Ovary (tissue), 9 donors: Measurements from ENCODE around the gene MPDU1. TPM values are rescaled to one million over a fixed set of nuclear protein-coding genes. Genes with fewer than 3 reads are reported as not detected.

Experiments
- DNase-seq, 5 donors: peaks; one replicate each; pipeline ENCODE4 v3.0.0-alpha.2; 2019 to 2020
- H3K27ac ChIP-seq, 2 donors: fragments of 200-600 bp; one replicate each; pipeline versions ENCODE4 v1.5.1 to v1.8.0; 2019 to 2022
- H3K27me3 ChIP-seq: fragments of 200-600 bp; one replicate; pipeline ENCODE4 v1.8.0; 2022
- H3K36me3 ChIP-seq: fragments of 200-600 bp; sonication (generic); one replicate; pipeline ENCODE4 v1.5.1; 2019
- H3K4me1 ChIP-seq: one replicate; pipeline ENCODE4 v1.8.1; 2013; ENCODE audit warnings: mild to moderate bottlenecking, moderate library complexity; ENCODE audit not compliant: insufficient read depth
- H3K4me3 ChIP-seq: fragments of 200-600 bp; sonication (generic); one replicate; pipeline ENCODE4 v1.5.1; 2017
- H3K9me3 ChIP-seq, 2 donors: fragments of 200-600 bp in 1 of 2; sonication (generic) in 1 of 2; one replicate each; pipeline versions ENCODE4 v1.5.1 to v1.8.1; 2013 to 2019; ENCODE audit warnings: mild to moderate bottlenecking in 1 of 2, moderate library complexity in 1 of 2
- EP300 ChIP-seq: sonication (generic); formaldehyde crosslinking; IDR thresholded peaks from one replicate; pipeline ENCODE4 v1.6.1; 2017; ENCODE audit warnings: antibody characterized with exemption
- POLR2A ChIP-seq: fragments of 450-650 bp; IDR thresholded peaks from one replicate; pipeline ENCODE4 v1.6.1; 2017; ENCODE audit warnings: antibody characterized with exemption, mild to moderate bottlenecking, moderate library complexity
- WGBS, 3 donors: extraction: QIAGEN DNeasy Blood & Tissue Kit in 1 of 3; methylation state at CpG; one replicate each; pipeline versions ENCODE4 v1.1.5 to v1.1.7; 2013 to 2017; 5-methylcytosine and 5-hydroxymethylcytosine counted together
- intact Hi-C, 4 donors: fragments of 100-400 bp; cut with DNase I; formaldehyde crosslinking; loops; one replicate each; pipeline versions ENCODE4 v1.11.0 to v1.15.1; 2022 to 2023
- polyA plus RNA-seq, 2 donors: library from polyadenylated mRNA; stranded (reverse); fragments of 200-250 nt in 1 of 2; fragments of 350-450 nt in 1 of 2; fragmentation: Illumina TruSeq in 1 of 2; extraction: RNeasy Lipid Tissue Mini Kit (QIAGEN cat#74804) in 1 of 2; gene quantifications; one replicate each; pipeline ENCODE4 v1.2.3, GENCODE V29; 2013 to 2014
- total RNA-seq, 7 donors: library from RNA; depleted of rRNA in 2 of 7; stranded (reverse); fragments of >200 nt in 2 of 7; fragmentation: NEBNext Ultra II Directional in 3 of 7; extraction: Animal tissue kit (Norgen Biotek cat#: 25700) in 3 of 7; gene quantifications; one replicate each; pipeline versions ENCODE4 v1.1.0 to v1.2.4, GENCODE V29; 2016 to 2023
- TF ChIP-seq, protein P1 (sequence below), 3 donors: fragments of 450-650 bp in 2 of 3; fragments of 200-600 bp in 1 of 3; IDR thresholded peaks; one replicate each; pipeline versions ENCODE4 v1.5.1 to v1.8.0; 2016 to 2022; ENCODE audit warnings: antibody characterized with exemption in 3 of 3, mild to moderate bottlenecking in 1 of 3
- donor health status: DM: no; HTN: no; CAD: no; lungs with moderate emphysema.
- donor health status: DM: no; HTN: no; CAD: no.
- donor health status: Bipolar disorder and iron deficiency.
- donor health status: DM: yes; HTN: yes; CAD: no.
- donor health status: DM: no; HTN: no; CAD: no.
- donor health status: DM: yes; HTN: yes; CAD: no.

Gene MPDU1
- total and polyA plus RNA-seq, 9 donors = 13.0 to 87.9 (median 21.0) TPM

DNA sequence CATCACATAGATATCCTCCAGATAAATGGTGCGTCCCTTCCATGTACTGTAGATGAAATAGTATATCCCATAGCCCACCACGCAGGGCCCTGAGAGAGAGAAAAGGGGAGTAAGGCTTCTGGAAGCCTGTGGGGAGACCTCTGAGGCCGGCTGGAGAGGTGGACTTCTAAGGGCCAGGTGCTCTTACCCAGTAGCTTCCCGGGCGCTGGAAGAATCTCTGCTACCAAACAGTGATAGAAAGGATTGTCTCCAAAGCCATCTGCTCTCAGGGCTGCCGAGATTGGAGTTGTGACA is 43.3 kb downstream of the MPDU1 start:
- peaks cover 8% of the 10 kb centered on the region for H3K4me1 ChIP-seq
- H3K4me3 ChIP-seq = peak overlapping the region; percentile 92
- H3K9me3 ChIP-seq = no peaks in the 10 kb centered on the region
- H3K36me3 ChIP-seq = no peaks in the 10 kb centered on the region
- DNase-seq = no peak
- H3K27ac ChIP-seq = peak overlapping the region; percentile 89 to 97
- TF ChIP-seq POLR2A (no peak), EP300 (no peak)
- TF ChIP-seq, protein P1, sequence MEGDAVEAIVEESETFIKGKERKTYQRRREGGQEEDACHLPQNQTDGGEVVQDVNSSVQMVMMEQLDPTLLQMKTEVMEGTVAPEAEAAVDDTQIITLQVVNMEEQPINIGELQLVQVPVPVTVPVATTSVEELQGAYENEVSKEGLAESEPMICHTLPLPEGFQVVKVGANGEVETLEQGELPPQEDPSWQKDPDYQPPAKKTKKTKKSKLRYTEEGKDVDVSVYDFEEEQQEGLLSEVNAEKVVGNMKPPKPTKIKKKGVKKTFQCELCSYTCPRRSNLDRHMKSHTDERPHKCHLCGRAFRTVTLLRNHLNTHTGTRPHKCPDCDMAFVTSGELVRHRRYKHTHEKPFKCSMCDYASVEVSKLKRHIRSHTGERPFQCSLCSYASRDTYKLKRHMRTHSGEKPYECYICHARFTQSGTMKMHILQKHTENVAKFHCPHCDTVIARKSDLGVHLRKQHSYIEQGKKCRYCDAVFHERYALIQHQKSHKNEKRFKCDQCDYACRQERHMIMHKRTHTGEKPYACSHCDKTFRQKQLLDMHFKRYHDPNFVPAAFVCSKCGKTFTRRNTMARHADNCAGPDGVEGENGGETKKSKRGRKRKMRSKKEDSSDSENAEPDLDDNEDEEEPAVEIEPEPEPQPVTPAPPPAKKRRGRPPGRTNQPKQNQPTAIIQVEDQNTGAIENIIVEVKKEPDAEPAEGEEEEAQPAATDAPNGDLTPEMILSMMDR (IDR thresholded peaks at IDR 0.05) = no peak
- WGBS, 3 donors = 5 to 9% (median 7%) methylated on average over 6 of the region's 6 CpGs
- intact Hi-C loops = loop anchor here in 1 of 4 donors (2.0 to 10.0 kb wide), 2 partner anchors 60 to 208 kb away; partner anchors contain the start of genes KDM6B and TP53
- no peaks in the 10 kb centered on the region for H3K27me3 ChIP-seq

DNA sequence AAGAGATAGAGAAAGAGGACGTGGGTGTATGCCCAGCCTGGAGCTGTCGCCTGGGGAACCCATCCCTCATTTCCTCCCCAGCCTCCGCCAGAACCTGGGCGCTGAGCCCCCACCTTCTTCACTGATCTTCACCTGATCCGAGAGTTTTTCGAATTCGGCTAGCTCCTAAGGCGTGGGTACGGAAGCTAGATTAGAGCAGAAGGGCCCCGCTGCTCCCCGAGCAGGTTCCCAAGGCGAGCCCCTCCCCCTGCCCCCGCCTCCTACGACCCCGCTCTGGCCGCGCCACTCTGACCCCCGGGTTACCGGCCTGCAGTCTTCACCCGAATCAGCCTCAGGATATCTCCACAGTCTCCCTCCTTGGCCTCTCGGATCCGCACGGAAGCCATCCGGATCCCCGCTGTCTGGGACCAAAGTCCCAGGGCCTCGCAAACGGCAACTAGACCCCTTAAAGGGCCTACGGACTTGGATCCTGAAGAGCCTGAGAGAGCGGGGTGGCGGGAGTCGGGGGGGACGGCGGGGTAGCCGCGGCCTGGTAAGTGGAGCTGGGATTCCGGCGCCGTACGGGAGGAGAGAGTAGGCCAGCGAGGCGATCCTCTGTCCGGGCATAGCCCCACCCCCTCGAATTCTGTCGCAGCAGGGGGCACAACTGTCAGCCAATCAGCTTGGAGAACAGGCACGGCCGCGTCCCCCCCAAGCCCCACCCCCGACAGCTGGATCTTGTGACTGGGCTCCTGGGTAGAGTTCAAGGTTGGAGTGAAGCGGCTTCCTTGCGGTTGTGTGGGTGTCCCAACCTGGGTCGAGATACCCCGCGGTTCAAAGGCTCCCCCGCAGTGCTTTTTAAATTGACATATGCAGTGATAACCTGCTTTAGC is 43.8 kb downstream of the MPDU1 start, which contains the start of gene SAT2:
Gene SAT2, minus strand, starts transcription at position 572 of the 872 bp plus-strand sequence. Its CDS starts 186 bp downstream, at position 386.
- Histone ChIP-seq H3K4me3 (peak within 1 kb of the TSS; percentile 92), H3K4me1 (peaks cover 8% of the 10 kb centered on the region), H3K27ac (peak within 1 kb of the TSS; percentile 89 to 97), H3K9me3 (no peaks in the 10 kb centered on the region), H3K36me3 (no peaks in the 10 kb centered on the region), H3K27me3 (no peaks in the 10 kb centered on the region)
- intact Hi-C loops = loop anchor here in 1 of 4 donors (2.0 to 10.0 kb wide), 2 partner anchors 59 to 207 kb away; partner anchors contain the start of genes KDM6B and TP53
- WGBS, 3 donors = 0 to 1% (median 1%) methylated on average over 44 to 54 of the region's 54 CpGs
- TF ChIP-seq, protein P1 (IDR thresholded peaks at IDR 0.05) = peak in 1 of 3 donors; percentile 19
- TF ChIP-seq EP300 = no peak
- peak; percentile 83 for TF ChIP-seq POLR2A
- peak; percentile 95 to 98 (median 97) for DNase-seq

DNA sequence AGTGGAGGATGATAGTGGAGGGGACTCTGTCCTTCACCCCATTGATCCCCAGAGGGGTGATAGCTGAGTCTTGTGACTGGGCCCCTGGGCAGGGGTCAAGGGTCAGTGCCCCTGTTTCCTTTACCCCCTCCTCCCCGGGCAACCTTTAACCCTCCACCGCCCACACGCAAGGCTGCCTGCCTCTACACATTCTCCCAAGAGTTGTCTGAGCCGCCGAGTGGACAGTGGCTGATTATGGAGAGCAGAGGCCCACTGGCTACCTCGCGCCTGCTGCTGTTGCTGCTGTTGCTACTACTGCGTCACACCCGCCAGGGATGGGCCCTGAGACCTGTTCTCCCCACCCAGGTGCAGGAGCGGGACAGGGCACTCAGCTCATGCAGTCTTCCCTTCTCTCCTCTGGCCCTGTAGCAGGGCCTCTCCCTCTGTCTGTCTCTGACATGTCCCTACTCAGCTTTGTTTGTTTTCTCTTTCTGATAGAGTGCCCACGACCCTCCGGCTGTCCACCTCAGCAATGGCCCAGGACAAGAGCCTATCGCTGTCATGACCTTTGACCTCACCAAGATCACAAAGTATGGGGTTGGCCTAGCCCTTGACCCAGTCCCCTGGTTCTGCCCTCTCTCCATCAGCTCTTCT is 46.4 kb downstream of the MPDU1 start, which contains the start of gene SHBG:
Gene SHBG, plus strand, starts transcription at position 197 of the 633 bp plus-strand sequence. Its CDS starts 38 bp downstream, at position 235.
- Histone ChIP-seq H3K9me3 (no peaks in the 10 kb centered on the region), H3K27ac (no peak within 1 kb of the TSS), H3K4me1 (peaks cover 8% of the 10 kb centered on the region), H3K4me3 (no peak within 1 kb of the TSS), H3K36me3 (no peaks in the 10 kb centered on the region), H3K27me3 (no peaks in the 10 kb centered on the region)
- intact Hi-C loops = loop anchor here (5.0 to 10.0 kb wide), 2 partner anchors 57 to 205 kb away; partner anchors contain the start of genes TP53 (in 3 of the 4), WRAP53 (in 3 of the 4) and KDM6B (in 1 of the 4)
- no peak for TF ChIP-seq POLR2A
- TF ChIP-seq, protein P1 (IDR thresholded peaks at IDR 0.05) = no peak
- no peak for TF ChIP-seq EP300
- DNase-seq = peak in 2 of 5 donors; percentile 35 to 42
- 78 to 85% (median 79%) methylated on average over 13 of the region's 13 CpGs for WGBS, 3 donors
